Measurements from ENCODE around the gene MMP20.

GRCh38 chr11:102617466-102618008 lies 7.6 kb downstream of the MMP20 start:
- TF ChIP-seq CTCF (IDR thresholded peaks at IDR 0.05), result no peak
- TF ChIP-seq POLR2AphosphoS5 (IDR thresholded peaks at IDR 0.05), result no peak
